Neural crest cell (in vitro differentiated cells): ENCODE data around the gene ART4. TPM values are rescaled to one million over a fixed set of nuclear protein-coding genes. Genes with fewer than 3 reads are reported as not detected.

Experiments used
- DNase-seq: peaks from one replicate; pipeline ENCODE4 v3.0.0; 2021; ENCODE audit warnings: low read depth, mixed read lengths, low spot score
- H3K27ac Mint-ChIP-seq: one replicate; pipeline ENCODE4 v1.8.0; 2021; ENCODE audit warnings: mild to moderate bottlenecking, mixed read lengths; ENCODE audit not compliant: unreplicated experiment
- H3K27me3 Mint-ChIP-seq: 2 replicates; pipeline ENCODE4 v1.8.0; 2021; ENCODE audit warnings: low read depth, mild to moderate bottlenecking, mixed read lengths
- H3K36me3 Mint-ChIP-seq: 2 replicates; pipeline ENCODE4 v1.8.0; 2021; ENCODE audit warnings: low read depth, mild to moderate bottlenecking, mixed read lengths
- H3K4me1 Mint-ChIP-seq: 2 replicates; pipeline ENCODE4 v1.8.0; 2021; ENCODE audit warnings: mixed read lengths
- H3K4me3 Mint-ChIP-seq: one replicate; pipeline ENCODE4 v1.8.0; 2021; ENCODE audit warnings: mild to moderate bottlenecking, mixed read lengths
- H3K9me3 Mint-ChIP-seq: 2 replicates; pipeline ENCODE4 v1.8.0; 2021; ENCODE audit warnings: mixed read lengths
- total RNA-seq: library from RNA; stranded (reverse); gene quantifications from 2 replicates; pipeline ENCODE4 v1.2.1, GENCODE V29; 2021
- TF ChIP-seq, protein P1 (sequence below): fragments of 200-600 bp; sonication (generic); conservative IDR thresholded peaks from 2 replicates; pipeline ENCODE4 v1.5.0; 2021; ENCODE audit warnings: antibody characterized with exemption, mild to moderate bottlenecking

Gene ART4
- total RNA-seq, 1 donor from 2014 or later = not detected

DNA sequence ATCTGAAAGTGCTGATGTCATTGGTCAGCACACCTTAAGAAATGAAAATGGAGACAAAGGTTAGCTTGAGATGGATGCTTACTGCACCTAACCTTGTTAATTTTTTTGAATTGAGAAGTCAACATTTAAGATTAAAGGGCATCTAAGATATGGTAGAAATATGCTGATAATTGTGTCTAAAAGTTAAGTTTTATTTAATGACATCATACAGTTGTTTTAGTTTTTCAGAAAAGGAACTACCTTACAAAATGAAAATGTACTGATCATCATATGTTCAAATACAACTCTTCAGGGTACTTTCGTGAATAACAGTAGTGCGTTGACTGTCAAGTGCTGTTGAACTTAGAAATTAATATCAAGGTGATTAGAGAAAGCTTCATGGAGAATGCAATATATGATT lies 31.8 kb downstream of the ART4 start:
- H3K4me1 Mint-ChIP-seq = no peaks in the 10 kb centered on the region
- no peak overlapping the region for H3K4me3 Mint-ChIP-seq
- TF ChIP-seq, protein P1, sequence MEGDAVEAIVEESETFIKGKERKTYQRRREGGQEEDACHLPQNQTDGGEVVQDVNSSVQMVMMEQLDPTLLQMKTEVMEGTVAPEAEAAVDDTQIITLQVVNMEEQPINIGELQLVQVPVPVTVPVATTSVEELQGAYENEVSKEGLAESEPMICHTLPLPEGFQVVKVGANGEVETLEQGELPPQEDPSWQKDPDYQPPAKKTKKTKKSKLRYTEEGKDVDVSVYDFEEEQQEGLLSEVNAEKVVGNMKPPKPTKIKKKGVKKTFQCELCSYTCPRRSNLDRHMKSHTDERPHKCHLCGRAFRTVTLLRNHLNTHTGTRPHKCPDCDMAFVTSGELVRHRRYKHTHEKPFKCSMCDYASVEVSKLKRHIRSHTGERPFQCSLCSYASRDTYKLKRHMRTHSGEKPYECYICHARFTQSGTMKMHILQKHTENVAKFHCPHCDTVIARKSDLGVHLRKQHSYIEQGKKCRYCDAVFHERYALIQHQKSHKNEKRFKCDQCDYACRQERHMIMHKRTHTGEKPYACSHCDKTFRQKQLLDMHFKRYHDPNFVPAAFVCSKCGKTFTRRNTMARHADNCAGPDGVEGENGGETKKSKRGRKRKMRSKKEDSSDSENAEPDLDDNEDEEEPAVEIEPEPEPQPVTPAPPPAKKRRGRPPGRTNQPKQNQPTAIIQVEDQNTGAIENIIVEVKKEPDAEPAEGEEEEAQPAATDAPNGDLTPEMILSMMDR = no peak

DNA sequence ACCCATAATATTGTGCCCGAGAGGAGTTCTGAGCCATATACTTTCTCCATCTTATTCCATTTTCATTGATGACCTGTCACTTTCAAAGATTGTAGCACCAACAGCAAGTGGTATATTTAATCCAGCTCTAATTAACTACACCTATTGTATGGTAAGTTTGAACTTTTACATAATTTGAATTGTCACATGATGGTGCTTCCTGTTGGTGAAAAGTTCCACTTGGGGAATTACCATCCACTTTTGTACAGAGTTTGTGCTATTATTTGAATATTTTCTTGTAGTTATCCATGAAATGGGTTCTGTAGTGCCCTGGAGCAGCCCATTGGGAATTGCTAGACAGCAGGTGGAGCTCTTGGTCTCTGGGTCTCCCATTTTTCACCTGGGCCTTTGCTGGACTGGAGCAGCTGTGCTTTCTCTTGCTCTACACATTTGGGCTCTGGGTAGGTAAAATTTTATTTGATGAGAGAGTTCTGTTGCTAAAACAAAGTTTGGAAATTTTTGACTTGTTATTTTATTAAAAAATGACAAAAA lies 32.3 kb downstream of the ART4 start:
- TF ChIP-seq, protein P1 = no peak
- no peak for DNase-seq
- peaks cover 3% of the 10 kb centered on the region for H3K27me3 Mint-ChIP-seq
- no peak overlapping the region for H3K4me3 Mint-ChIP-seq
- H3K9me3 Mint-ChIP-seq = no peaks in the 10 kb centered on the region
- no peak overlapping the region for H3K27ac Mint-ChIP-seq
- H3K36me3 Mint-ChIP-seq = no peaks in the 10 kb centered on the region
- no peaks in the 10 kb centered on the region for H3K4me1 Mint-ChIP-seq

More for the DNA sequence above, 31.8 kb downstream of the ART4 start:
- Mint-ChIP-seq H3K27me3 (peaks cover 3% of the 10 kb centered on the region), H3K27ac (no peak overlapping the region), H3K36me3 (no peaks in the 10 kb centered on the region), H3K9me3 (no peaks in the 10 kb centered on the region)
- no peak for DNase-seq

DNA sequence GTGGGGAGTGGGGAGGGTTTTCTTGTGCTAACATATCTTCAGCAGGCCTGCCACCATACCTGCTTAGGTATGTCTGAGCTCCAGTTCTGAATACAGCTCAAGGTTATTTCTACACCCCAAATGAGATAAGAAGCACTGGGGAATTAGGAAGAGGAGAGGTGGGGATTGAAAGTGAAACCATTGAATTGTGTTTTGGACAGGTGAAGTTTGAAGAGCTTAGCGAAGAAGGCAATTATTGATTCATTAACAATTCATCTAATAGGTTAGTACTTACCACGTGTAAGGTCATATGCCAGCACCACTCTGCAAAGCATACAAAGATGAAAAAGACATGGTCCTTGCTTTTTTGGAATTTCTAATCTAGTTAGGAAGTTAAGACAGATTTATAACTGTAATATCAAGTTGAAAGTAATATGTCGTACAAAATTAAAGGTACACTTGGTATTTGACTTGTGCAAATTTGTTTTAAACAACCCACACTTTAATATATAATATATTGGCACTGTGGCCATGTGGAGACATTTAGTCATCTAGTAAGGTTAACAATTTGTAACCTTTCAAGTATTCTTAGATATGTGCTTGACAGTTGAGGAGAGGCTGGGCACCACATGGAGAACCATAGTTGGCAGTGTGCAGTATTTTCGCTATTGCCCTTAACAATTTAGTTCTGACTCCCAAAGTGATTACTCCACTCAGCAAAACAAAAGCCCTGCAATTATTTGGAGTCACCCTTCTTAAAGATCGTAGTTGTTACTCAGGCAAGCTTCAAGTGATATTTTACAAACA lies 33.0 kb downstream of the ART4 start:
- TF ChIP-seq, protein P1 = no peak
- no peaks in the 10 kb centered on the region for H3K9me3 Mint-ChIP-seq
- DNase-seq = no peak
- no peaks in the 10 kb centered on the region for H3K4me1 Mint-ChIP-seq
- no peaks in the 10 kb centered on the region for H3K36me3 Mint-ChIP-seq
- peaks cover 3% of the 10 kb centered on the region for H3K27me3 Mint-ChIP-seq
- no peak overlapping the region for H3K27ac Mint-ChIP-seq
- no peak overlapping the region for H3K4me3 Mint-ChIP-seq

DNA sequence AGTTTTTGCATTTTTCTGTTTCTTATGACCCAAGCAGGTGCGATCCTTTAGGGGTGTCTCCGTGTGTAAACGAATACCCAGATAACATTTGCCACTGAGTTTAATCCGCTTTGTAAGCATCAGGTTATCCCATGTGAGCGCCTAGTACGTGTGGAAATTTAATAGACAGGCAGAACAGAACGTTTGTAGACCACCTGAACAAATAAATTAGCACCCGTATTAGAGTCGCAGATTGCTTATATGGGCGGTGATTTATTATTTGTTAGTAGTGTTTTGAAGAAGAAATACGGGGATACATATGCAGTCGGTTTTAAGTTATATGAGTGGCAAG lies 39.5 kb downstream of the ART4 start:
- DNase-seq = no peak
- Mint-ChIP-seq H3K9me3 (no peaks in the 10 kb centered on the region), H3K27me3 (no peaks in the 10 kb centered on the region), H3K4me1 (peaks cover 10% of the 10 kb centered on the region), H3K27ac (no peak overlapping the region), H3K36me3 (peaks cover 3% of the 10 kb centered on the region), H3K4me3 (no peak overlapping the region)
- TF ChIP-seq, protein P1 = no peak

DNA sequence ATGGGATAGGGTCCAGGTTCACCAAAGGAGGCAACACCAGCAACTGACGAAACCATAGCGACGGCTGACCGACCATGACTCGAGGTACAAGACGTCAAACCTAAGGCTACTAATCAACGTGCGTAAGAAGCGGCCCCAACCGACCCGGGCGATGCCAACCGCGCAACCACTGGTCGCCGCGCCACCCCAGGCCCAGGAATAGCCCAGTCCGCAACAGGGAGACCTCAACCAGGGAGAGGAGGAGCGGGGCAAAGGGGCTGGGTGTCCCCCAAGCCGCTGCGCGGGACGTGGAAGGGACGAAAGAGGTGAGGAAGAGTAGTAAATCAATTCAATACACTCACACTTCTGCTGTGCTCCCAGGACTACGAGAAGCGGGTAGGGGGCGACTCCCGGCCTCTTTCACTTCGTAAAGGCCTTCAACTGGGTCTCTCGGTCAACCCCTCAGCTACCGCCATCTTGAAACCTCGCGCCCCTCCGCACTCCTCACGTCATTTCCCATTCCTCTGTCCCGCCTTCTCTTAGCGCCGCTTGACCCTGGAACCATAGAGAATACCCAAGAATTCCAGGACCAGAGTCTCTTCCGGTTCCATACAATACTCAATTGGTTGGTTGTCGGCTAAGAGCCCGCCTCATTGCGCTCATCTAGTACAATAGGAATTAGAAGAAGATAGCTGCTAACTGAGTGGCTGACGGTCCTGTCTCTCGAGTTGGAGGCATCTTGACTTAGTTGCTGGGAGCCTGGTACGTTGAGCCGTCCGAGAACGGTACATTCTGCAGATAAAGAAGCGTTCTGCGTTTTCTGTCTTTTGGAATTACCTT lies 40.1 kb downstream of the ART4 start, which contains the start of the genes C12orf60 and WBP11:
Gene C12orf60, plus strand, starts transcription at position 660 of the 819 bp plus-strand sequence. CDS start 19,266 bp downstream, outside the sequence.
Gene WBP11, minus strand, starts transcription at position 468 of the 819 bp plus-strand sequence. CDS start 2,095 bp downstream, outside the sequence.
- peak; percentile 75 for DNase-seq
- Mint-ChIP-seq H3K27me3 (no peaks in the 10 kb centered on the region), H3K27ac (no peak within 1 kb of the TSS), H3K9me3 (no peaks in the 10 kb centered on the region), H3K4me3 (no peak within 1 kb of the TSS), H3K36me3 (peaks cover 3% of the 10 kb centered on the region), H3K4me1 (peaks cover 10% of the 10 kb centered on the region)
- TF ChIP-seq, protein P1 = no peak
